ENCODE data around the gene DCST2. TPM values are rescaled to one million over a fixed set of nuclear protein-coding genes. Genes with fewer than 3 reads are reported as not detected.

DCST2 gene
- total RNA-seq, 1 experiment from 2014 or later: 0.61 TPM

DNA sequence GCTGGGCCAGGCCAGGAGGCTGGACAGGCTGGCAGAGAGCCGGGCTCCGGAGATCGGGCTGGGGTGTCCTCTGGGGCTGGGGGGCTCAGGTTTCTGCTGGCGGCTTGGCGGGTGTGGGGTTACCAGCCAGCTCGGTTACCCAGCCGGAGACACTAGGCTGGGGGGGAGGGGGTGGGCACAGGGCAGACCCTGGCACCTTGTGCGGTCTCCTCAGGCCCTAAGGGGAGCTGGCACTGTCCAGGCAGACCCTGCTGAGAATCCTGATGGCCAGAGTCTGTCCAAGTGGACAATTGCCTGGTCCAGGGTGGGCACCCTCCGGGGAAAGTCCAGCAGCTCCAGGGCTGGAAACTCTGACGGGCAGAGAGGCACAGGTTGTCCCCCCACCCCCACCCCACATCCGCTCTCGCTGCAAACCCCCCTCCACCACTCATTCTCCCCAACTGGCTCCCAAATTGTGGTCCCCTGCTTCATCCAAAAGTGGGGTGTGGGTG is 24.3 kb downstream of the DCST2 start:
- peaks cover 25% of the 10 kb centered on the region for H3K4me1 Mint-ChIP-seq (ENCODE audit: low read depth, unreplicated experiment)
- CTCF ChIA-PET: interaction anchor here (0.6 to 2.3 kb wide), 3 partner anchors 8 to 21 kb away, joined by 4 to 10 read pairs (median 6); no protein-coding TSS in a partner anchor
- peaks cover 53% of the 10 kb centered on the region for H3K4me1 ChIP-seq
- no peak for DNase-seq
- peak overlapping the region; percentile 45 for H3K27ac Mint-ChIP-seq (ENCODE audit: unreplicated experiment)
- intact Hi-C loops (cut with micrococcal nuclease; ENCODE audit: unreplicated experiment): no loop called here
- peak overlapping the region; percentile 50 for H3K4me3 Mint-ChIP-seq (ENCODE audit: unreplicated experiment)
- TF ChIP-seq, protein P1, sequence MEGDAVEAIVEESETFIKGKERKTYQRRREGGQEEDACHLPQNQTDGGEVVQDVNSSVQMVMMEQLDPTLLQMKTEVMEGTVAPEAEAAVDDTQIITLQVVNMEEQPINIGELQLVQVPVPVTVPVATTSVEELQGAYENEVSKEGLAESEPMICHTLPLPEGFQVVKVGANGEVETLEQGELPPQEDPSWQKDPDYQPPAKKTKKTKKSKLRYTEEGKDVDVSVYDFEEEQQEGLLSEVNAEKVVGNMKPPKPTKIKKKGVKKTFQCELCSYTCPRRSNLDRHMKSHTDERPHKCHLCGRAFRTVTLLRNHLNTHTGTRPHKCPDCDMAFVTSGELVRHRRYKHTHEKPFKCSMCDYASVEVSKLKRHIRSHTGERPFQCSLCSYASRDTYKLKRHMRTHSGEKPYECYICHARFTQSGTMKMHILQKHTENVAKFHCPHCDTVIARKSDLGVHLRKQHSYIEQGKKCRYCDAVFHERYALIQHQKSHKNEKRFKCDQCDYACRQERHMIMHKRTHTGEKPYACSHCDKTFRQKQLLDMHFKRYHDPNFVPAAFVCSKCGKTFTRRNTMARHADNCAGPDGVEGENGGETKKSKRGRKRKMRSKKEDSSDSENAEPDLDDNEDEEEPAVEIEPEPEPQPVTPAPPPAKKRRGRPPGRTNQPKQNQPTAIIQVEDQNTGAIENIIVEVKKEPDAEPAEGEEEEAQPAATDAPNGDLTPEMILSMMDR (IDR thresholded peaks at IDR 0.05; ENCODE audit: insufficient read depth in 1 of 2, low read depth in 1 of 2, low read length in 1 of 2, severe bottlenecking in 1 of 2, unreplicated experiment in 1 of 2): no peak
- no peaks in the 10 kb centered on the region for H3K9me3 Mint-ChIP-seq (ENCODE audit: unreplicated experiment)
- peaks cover 35% of the 10 kb centered on the region for H3K36me3 Mint-ChIP-seq (ENCODE audit: insufficient read depth, unreplicated experiment)
- H3K27me3 Mint-ChIP-seq (ENCODE audit: insufficient read depth, unreplicated experiment): no peaks in the 10 kb centered on the region
- no peaks in the 10 kb centered on the region for H3K9me3 ChIP-seq
- no peak overlapping the region for H3K4me3 ChIP-seq (ENCODE audit: low read depth, low read length)
- peaks cover 4% of the 10 kb centered on the region for H3K36me3 ChIP-seq (ENCODE audit: control insufficient read depth, insufficient read depth, low read length)
- no peaks in the 10 kb centered on the region for H3K27me3 ChIP-seq (replicated peaks; ENCODE audit: control insufficient read depth, insufficient read depth, low read length)
- POLR2A ChIA-PET: no interaction called here
- no TSS peak for BruUV-seq (replicated peaks)

DNA sequence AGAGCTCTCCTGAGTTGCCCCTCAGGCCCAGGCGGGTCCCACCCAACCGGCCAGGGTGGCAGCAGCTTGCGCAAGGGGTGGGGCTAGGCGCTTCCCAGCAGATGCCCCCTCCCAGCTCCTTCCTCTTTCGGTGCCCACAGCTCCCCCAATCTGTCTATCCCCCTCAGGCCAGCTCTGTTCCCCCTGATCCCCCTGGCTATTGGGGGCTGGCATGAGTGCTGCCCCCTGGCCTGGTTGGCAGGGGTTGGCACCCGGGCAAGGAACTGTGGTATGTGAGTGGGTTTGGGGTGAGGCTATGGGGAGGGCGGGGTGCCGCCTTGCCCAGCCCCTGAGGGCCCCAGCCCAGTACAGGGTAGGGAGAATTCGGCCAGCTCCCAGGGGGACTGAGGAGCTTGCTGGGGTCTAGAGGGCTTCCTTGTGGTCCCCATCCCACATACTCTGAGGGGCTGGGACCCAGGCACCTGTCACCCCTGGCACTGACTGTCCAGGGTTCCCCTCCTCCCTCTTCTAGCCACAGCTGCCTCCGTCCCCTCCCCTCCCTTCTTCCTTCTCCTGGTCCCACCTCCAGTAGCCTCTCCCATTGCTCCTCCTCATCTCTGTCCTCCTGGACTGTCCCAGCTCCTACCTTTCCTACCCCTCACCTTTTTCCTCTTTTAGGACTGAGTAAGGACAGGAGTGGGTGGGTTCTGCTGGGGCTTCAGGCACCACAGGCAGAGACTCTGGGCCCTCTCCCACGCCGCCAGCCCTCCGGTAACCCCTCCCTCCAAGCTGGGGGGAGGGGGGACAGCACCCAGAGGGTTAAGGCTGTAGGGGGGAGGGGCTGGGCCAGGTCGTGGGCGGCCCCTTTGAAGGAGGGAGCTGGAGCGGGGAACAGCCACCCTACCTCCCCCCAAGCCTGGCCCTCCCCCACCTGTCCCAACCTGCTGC is 25.3 kb downstream of the DCST2 start:
- DNase-seq: no peak
- H3K4me1 Mint-ChIP-seq (ENCODE audit: low read depth, unreplicated experiment): peaks cover 25% of the 10 kb centered on the region
- no peaks in the 10 kb centered on the region for H3K9me3 ChIP-seq
- H3K4me1 ChIP-seq: peaks cover 55% of the 10 kb centered on the region
- TF ChIP-seq, protein P1 (IDR thresholded peaks at IDR 0.05; ENCODE audit: insufficient read depth in 1 of 2, low read depth in 1 of 2, low read length in 1 of 2, severe bottlenecking in 1 of 2, unreplicated experiment in 1 of 2): no peak
- H3K27me3 ChIP-seq (replicated peaks; ENCODE audit: control insufficient read depth, insufficient read depth, low read length): no peaks in the 10 kb centered on the region
- H3K36me3 ChIP-seq (ENCODE audit: control insufficient read depth, insufficient read depth, low read length): peaks cover 4% of the 10 kb centered on the region
- intact Hi-C loops (cut with micrococcal nuclease; ENCODE audit: unreplicated experiment): no loop called here
- peaks cover 38% of the 10 kb centered on the region for H3K36me3 Mint-ChIP-seq (ENCODE audit: insufficient read depth, unreplicated experiment)
- H3K4me3 Mint-ChIP-seq (ENCODE audit: unreplicated experiment): peak overlapping the region; percentile 50
- POLR2A ChIA-PET: interaction anchor here (1.0 kb wide), 1 partner anchor 9 kb away, joined by 4 read pairs; no protein-coding TSS in a partner anchor
- CTCF ChIA-PET: interaction anchor here (0.5 to 2.3 kb wide), 4 partner anchors 9 to 454 kb away, joined by 3 to 10 read pairs (median 5); no protein-coding TSS in a partner anchor
- peak overlapping the region; percentile 43 for H3K27ac Mint-ChIP-seq (ENCODE audit: unreplicated experiment)
- no peak overlapping the region for H3K4me3 ChIP-seq (ENCODE audit: low read depth, low read length)
- BruUV-seq (replicated peaks): no TSS peak
- H3K27me3 Mint-ChIP-seq (ENCODE audit: insufficient read depth, unreplicated experiment): no peaks in the 10 kb centered on the region
- H3K9me3 Mint-ChIP-seq (ENCODE audit: unreplicated experiment): no peaks in the 10 kb centered on the region

DNA sequence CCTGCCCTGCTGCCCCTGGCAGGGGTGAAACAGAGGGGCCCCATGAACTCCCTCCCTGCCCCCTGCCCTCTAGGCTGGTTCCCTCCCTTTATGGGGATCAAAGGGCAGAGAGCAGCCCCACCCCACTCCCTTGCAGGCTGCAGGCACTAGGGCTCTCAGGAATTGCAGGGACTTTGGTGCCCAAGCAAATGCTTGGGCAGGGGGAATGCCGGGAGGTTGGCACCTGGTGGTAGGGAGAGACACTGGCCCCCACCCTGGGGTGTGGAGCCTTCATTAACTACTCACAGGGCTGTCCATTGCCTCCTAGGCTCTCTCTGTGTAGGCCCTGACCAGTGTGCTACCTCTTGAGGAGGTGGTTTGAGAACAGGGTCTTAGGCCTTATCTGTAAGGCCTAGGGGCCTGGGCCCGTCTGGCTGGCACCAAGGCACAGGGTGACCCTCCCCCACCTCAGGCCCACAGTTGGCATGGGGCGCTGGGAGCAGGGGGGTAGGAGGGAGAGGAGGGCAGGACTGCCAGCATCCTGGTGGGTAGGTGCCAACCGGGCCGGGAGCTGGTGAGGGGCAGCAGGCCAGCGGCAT is 26.2 kb downstream of the DCST2 start:
- no peaks in the 10 kb centered on the region for H3K27me3 Mint-ChIP-seq (ENCODE audit: insufficient read depth, unreplicated experiment)
- Histone ChIP-seq H3K36me3 (ENCODE audit: control insufficient read depth, insufficient read depth, low read length) (peaks cover 4% of the 10 kb centered on the region), H3K4me1 (peaks cover 55% of the 10 kb centered on the region), H3K4me3 (ENCODE audit: low read depth, low read length) (no peak overlapping the region), H3K9me3 (no peaks in the 10 kb centered on the region), H3K27me3 (replicated peaks; ENCODE audit: control insufficient read depth, insufficient read depth, low read length) (no peaks in the 10 kb centered on the region)
- ChIA-PET CTCF (interaction anchor here (0.5 to 2.3 kb wide), 5 partner anchors 8 to 453 kb away, joined by 3 to 18 read pairs (median 6); no protein-coding TSS in a partner anchor), POLR2A (interaction anchor here (1.2 kb wide), 1 partner anchor 10 kb away, joined by 4 read pairs; no protein-coding TSS in a partner anchor)
- TF ChIP-seq, protein P1 (IDR thresholded peaks at IDR 0.05; ENCODE audit: insufficient read depth in 1 of 2, low read depth in 1 of 2, low read length in 1 of 2, severe bottlenecking in 1 of 2, unreplicated experiment in 1 of 2): no peak
- no peak overlapping the region for H3K27ac Mint-ChIP-seq (ENCODE audit: unreplicated experiment)
- H3K4me1 Mint-ChIP-seq (ENCODE audit: low read depth, unreplicated experiment): peaks cover 25% of the 10 kb centered on the region
- intact Hi-C loops (cut with micrococcal nuclease; ENCODE audit: unreplicated experiment): no loop called here
- H3K36me3 Mint-ChIP-seq (ENCODE audit: insufficient read depth, unreplicated experiment): peaks cover 28% of the 10 kb centered on the region
- no peaks in the 10 kb centered on the region for H3K9me3 Mint-ChIP-seq (ENCODE audit: unreplicated experiment)
- peak overlapping the region; percentile 3 for H3K4me3 Mint-ChIP-seq (ENCODE audit: unreplicated experiment)
- no peak for DNase-seq
- no TSS peak for BruUV-seq (replicated peaks)
